Endothelial cell of umbilical vein (primary cell): Measurements from ENCODE around the gene OR2C1. TPM values are rescaled to one million over a fixed set of nuclear protein-coding genes. Genes with fewer than 3 reads are reported as not detected.

ENCODE experiments used
- BruUV-seq: library from RNA; stranded (reverse); fragments of 400-500 nt; replicated peaks from 2 replicates; lab custom pipeline; 2021; lab: Mats Ljungman, UMichigan
- CTCF ChIA-PET: fragments of 300-600, 350-600 bp; sonication (Branson Sonifier 250); formaldehyde crosslinking; loops from one replicate; lab custom pipeline; 2021; ENCODE audit warnings: antibody characterized with exemption, inconsistent platforms; lab: Charles Lee
- POLR2A ChIA-PET: fragments of 300-600, 350-600 bp; sonication (Branson Sonifier 250); formaldehyde crosslinking; loops from one replicate; lab custom pipeline; 2021; ENCODE audit warnings: antibody characterized with exemption, inconsistent platforms; lab: Charles Lee
- DNase-seq: peaks from one replicate; pipeline ENCODE4 v3.0.0-alpha.2; 2011; ENCODE audit warnings: low read depth, low spot score
- FAIRE-seq: peaks from 2 replicates; lab custom pipeline; 2011; peaks lifted over from hg19 to GRCh38; lab: Jason Lieb, UNC
- H2AFZ ChIP-seq: 2 replicates; pipeline ENCODE4 v1.6.0; 2012; ENCODE audit warnings: low read depth, low read length, control low read depth, inconsistent platforms
- H3K27ac ChIP-seq: 2 replicates; pipeline ENCODE4 v1.5.1; 2011; ENCODE audit warnings: low read depth, mild to moderate bottlenecking, control low read depth, low read length, moderate library complexity; ENCODE audit not compliant: insufficient read depth
- H3K27me3 ChIP-seq, 2 experiments: 2 replicates each; pipeline versions ENCODE4 v1.6.0 to v1.6.1; 2011; ENCODE audit warnings: low read length in 2 of 2, mixed read lengths in 1 of 2; ENCODE audit not compliant: control insufficient read depth in 2 of 2, insufficient read depth in 2 of 2
- H3K36me3 ChIP-seq, 2 experiments: 2 replicates in 1 of 2; 3 replicates in 1 of 2; pipeline ENCODE4 v1.5.1; 2011; ENCODE audit warnings: low read length in 2 of 2, mild to moderate bottlenecking in 1 of 2, moderate library complexity in 1 of 2; ENCODE audit not compliant: control insufficient read depth in 2 of 2, insufficient read depth in 2 of 2; ENCODE audit errors: extremely low read depth in 1 of 2
- H3K4me1 ChIP-seq: 3 replicates; pipeline ENCODE4 v1.5.1; 2011; ENCODE audit warnings: mild to moderate bottlenecking, low read length; ENCODE audit not compliant: control insufficient read depth, insufficient read depth; ENCODE audit errors: extremely low read depth
- H3K4me2 ChIP-seq: 2 replicates; pipeline ENCODE4 v1.6.1; 2011; ENCODE audit warnings: low read length, control low read depth, mixed read lengths; ENCODE audit not compliant: insufficient read depth
- H3K4me3 ChIP-seq, 3 experiments: fragments of 200-600 bp in 1 of 3; sonication (generic), shearing (Covaris generic) in 1 of 3; replicated peaks in 1 of 3; 2 replicates each; pipeline ENCODE4 v1.5.1; 2011 to 2016; ENCODE audit warnings: control low read depth in 3 of 3, low read length in 3 of 3, mild to moderate bottlenecking in 2 of 3, inconsistent platforms in 1 of 3, low read depth in 1 of 3, moderate library complexity in 1 of 3; ENCODE audit not compliant: insufficient read depth in 1 of 3
- H3K79me2 ChIP-seq: 2 replicates; pipeline ENCODE4 v1.6.0; 2012; ENCODE audit warnings: low read length, inconsistent platforms; ENCODE audit not compliant: control insufficient read depth, insufficient read depth
- H3K9ac ChIP-seq: replicated peaks from 2 replicates; pipeline ENCODE3; 2011; ENCODE audit warnings: low read length, control low read depth; ENCODE audit not compliant: insufficient read depth; ENCODE audit errors: extremely low read depth
- H3K9me1 ChIP-seq: replicated peaks from 3 replicates; pipeline ENCODE4 v1.6.0; 2011; ENCODE audit warnings: mild to moderate bottlenecking, low read length; ENCODE audit not compliant: control insufficient read depth, insufficient read depth; ENCODE audit errors: extremely low read depth
- H3K9me3 ChIP-seq: replicated peaks from 2 replicates; pipeline ENCODE4 v1.5.1; 2012; ENCODE audit warnings: low read length, inconsistent platforms; ENCODE audit not compliant: control insufficient read depth, insufficient read depth
- H4K20me1 ChIP-seq: replicated peaks from 2 replicates; pipeline ENCODE3; 2011; ENCODE audit warnings: mild to moderate bottlenecking, low read length; ENCODE audit not compliant: control insufficient read depth, insufficient read depth; ENCODE audit errors: extremely low read depth
- CTCF ChIP-seq, 2 donors: IDR thresholded peaks; 1 replicate in 1 of 2; 2 replicates in 1 of 2; pipeline ENCODE4 v1.5.1; 2011; ENCODE audit warnings: low read length in 2 of 2, mild to moderate bottlenecking in 2 of 2, moderate library complexity in 2 of 2, control low read depth in 1 of 2, inconsistent platforms in 1 of 2, low read depth in 1 of 2; ENCODE audit not compliant: insufficient read depth in 1 of 2; ENCODE audit errors: extremely low read depth in 1 of 2
- EZH2 ChIP-seq: IDR thresholded peaks from 2 replicates; pipeline ENCODE4 v1.6.1; 2012; ENCODE audit warnings: borderline replicate concordance, low read depth, mild to moderate bottlenecking, moderate library complexity, low read length, inconsistent platforms; ENCODE audit not compliant: severe bottlenecking
- FOS ChIP-seq: IDR thresholded peaks from 2 replicates; pipeline ENCODE4 v1.6.1; 2011; ENCODE audit warnings: mild to moderate bottlenecking, low read length, moderate library complexity, borderline replicate concordance; ENCODE audit not compliant: insufficient read depth
- GATA2 ChIP-seq: IDR thresholded peaks from 2 replicates; pipeline ENCODE4 v1.7.0; 2011; ENCODE audit warnings: low read depth, mild to moderate bottlenecking, moderate library complexity, mixed read lengths, low read length; ENCODE audit not compliant: insufficient read length, insufficient read depth
- JUN ChIP-seq: IDR thresholded peaks from 2 replicates; pipeline ENCODE4 v1.6.1; 2011; ENCODE audit warnings: borderline replicate concordance, low read depth; ENCODE audit not compliant: insufficient read length, insufficient read depth
- MAX ChIP-seq: IDR thresholded peaks from 2 replicates; pipeline ENCODE4 v1.6.1; 2011; ENCODE audit not compliant: insufficient read depth, insufficient read length
- MYC ChIP-seq: IDR thresholded peaks from one replicate; pipeline ENCODE4 v1.6.1; 2011; ENCODE audit warnings: mild to moderate bottlenecking, low read depth, low read length
- POLR2A ChIP-seq: IDR thresholded peaks from 2 replicates; pipeline ENCODE4 v1.6.1; 2012; ENCODE audit warnings: low read depth, mild to moderate bottlenecking, control low read depth, low read length
- POLR2AphosphoS5 ChIP-seq: IDR thresholded peaks from 2 replicates; pipeline ENCODE4 v1.6.1; 2012; ENCODE audit warnings: low read depth, mild to moderate bottlenecking, control low read depth, low read length, moderate library complexity; ENCODE audit not compliant: insufficient read depth
- dilution Hi-C: fragments of 300-500 bp; cut with MboI; formaldehyde crosslinking; loops from one replicate; pipeline ENCODE4 v1.15.0; 2019; ENCODE audit warnings: low sequenced_read_pairs; ENCODE audit not compliant: extremely low pct_ligation_motif_present
- intact Hi-C: fragments of 100-400 bp; cut with micrococcal nuclease; formaldehyde crosslinking; loops from one replicate; pipeline ENCODE4 v1.10.0; 2022
- polyA plus RNA-seq, 4 experiments: library from polyadenylated mRNA; depleted of rRNA in 3 of 4; stranded (reverse) in 3 of 4; unstranded in 1 of 4; fragments of >200 nt; gene quantifications; 2 replicates each; pipeline versions ENCODE4 v1.2.1 to v1.2.3, GENCODE V29; 2011 to 2012; ENCODE audit warnings: missing spikeins in 1 of 4
- total RNA-seq: library from RNA; stranded (reverse); gene quantifications from 2 replicates; pipeline ENCODE4 v1.2.3, GENCODE V29; 2021

The OR2C1 gene
- total and polyA plus RNA-seq, 2 donors (not counting 3 experiments of a cell fraction or from before 2014, with no cell fraction given): not detected

- Histone ChIP-seq H2AFZ (peak overlapping the region; percentile 66), H3K9ac (peak overlapping the region; percentile 72), H3K4me2 (peak overlapping the region; percentile 88), H4K20me1 (no peaks in the 10 kb centered on the region), H3K9me1 (no peaks in the 10 kb centered on the region), H3K27ac (peak overlapping the region; percentile 71), H3K36me3 (no peaks in the 10 kb centered on the region), H3K27me3 (no peaks in the 10 kb centered on the region), H3K4me1 (peaks cover 2% of the 10 kb centered on the region), H3K79me2 (no peaks in the 10 kb centered on the region), H3K4me3 (peak overlapping the region; percentile 25 to 68 (median 57)), H3K9me3 (no peaks in the 10 kb centered on the region)
- FAIRE-seq (peak; percentile 97), DNase-seq (peak; percentile 95)
- ChIA-PET CTCF (interaction anchor here (1.0 to 1.6 kb wide), 3 partner anchors 35 to 98 kb away, joined by 3 to 5 read pairs (median 3); no protein-coding TSS in a partner anchor), POLR2A (interaction anchor here (0.8 to 0.9 kb wide), 2 partner anchors 36 to 79 kb away, joined by 3 to 5 read pairs; partner anchors contain the start of genes ZNF174 and ZSCAN32)
- intact Hi-C loops (loop anchor here (2.0 to 5.0 kb wide), 2 partner anchors 37 to 136 kb away; partner anchors contain the start of genes CLUAP1, ZNF174 and ZSCAN32), dilution Hi-C loops (no loop called here)
- TF ChIP-seq FOS (no peak), POLR2A (peak; percentile 47), MAX (peak; percentile 33)
- no TSS peak for BruUV-seq
These were observed 9.2 kb downstream of the OR2C1 start for GRCh38 chr16:3364774-3365427.

GRCh38 chr16:3369073-3369472 lies 13.4 kb downstream of the OR2C1 start:
- no peaks in the 10 kb centered on the region for H3K9me3 ChIP-seq
- H3K27me3 ChIP-seq: no peaks in the 10 kb centered on the region
- H3K4me3 ChIP-seq: no peak overlapping the region
- H3K9ac ChIP-seq: no peak overlapping the region
- intact Hi-C loops: loop anchor here (5.0 kb wide), 1 partner anchor 33 kb away; the partner anchor contains the start of genes ZNF174 and ZSCAN32
- ChIA-PET CTCF (no interaction called here), POLR2A (no interaction called here)
- no peak overlapping the region for H3K27ac ChIP-seq
- TF ChIP-seq POLR2AphosphoS5: no peak
- TF ChIP-seq JUN: no peak
- TF ChIP-seq MYC: no peak
- no peak for TF ChIP-seq GATA2
- no peak for TF ChIP-seq MAX
- no peak for TF ChIP-seq FOS
- no peak for TF ChIP-seq POLR2A
- TF ChIP-seq EZH2: no peak
- no peak for TF ChIP-seq CTCF (IDR thresholded peaks at IDR 0.05; ENCODE audit: extremely low read depth in 1 of 2, insufficient read depth in 1 of 2, low read depth in 1 of 2, low read length in 2 of 2)
- FAIRE-seq (no peak), DNase-seq (no peak)
- no peak overlapping the region for H2AFZ ChIP-seq
- H4K20me1 ChIP-seq: no peaks in the 10 kb centered on the region
- H3K9me1 ChIP-seq: no peaks in the 10 kb centered on the region
- dilution Hi-C loops: no loop called here
- no TSS peak for BruUV-seq
- H3K36me3 ChIP-seq: no peaks in the 10 kb centered on the region
- H3K4me2 ChIP-seq: no peak overlapping the region
- H3K79me2 ChIP-seq: no peaks in the 10 kb centered on the region
- peaks cover 2% of the 10 kb centered on the region for H3K4me1 ChIP-seq
